Renal cortical epithelial cell (primary cell): ENCODE data around the gene ADCY10. TPM values are rescaled to one million over a fixed set of nuclear protein-coding genes. Genes with fewer than 3 reads are reported as not detected.

Source experiments
- DNase-seq: peaks from one replicate; pipeline ENCODE4 v3.0.0-alpha.2; 2011; ENCODE audit warnings: low read depth
- total RNA-seq: library from RNA; depleted of rRNA; stranded (reverse); fragments of >200 nt; gene quantifications from 2 replicates; pipeline ENCODE4 v1.2.3, GENCODE V29; 2014

The ADCY10 gene
- total RNA-seq, 1 donor from 2014 or later, result 0.25 TPM

- DNase-seq, result no peak
Observed at GRCh38 chr1:167782946-167783345, 131.0 kb downstream of the ADCY10 start.

GRCh38 chr1:167781558-167781957, 132.4 kb downstream of the ADCY10 start:
- DNase-seq, result no peak

- DNase-seq, result no peak
Observed at GRCh38 chr1:167777269-167777650, 136.7 kb downstream of the ADCY10 start.

- no peak for DNase-seq
Observed at GRCh38 chr1:167776616-167777268, 137.2 kb downstream of the ADCY10 start.

- DNase-seq, result no peak
Observed at GRCh38 chr1:167776151-167776550, 137.8 kb downstream of the ADCY10 start.

- DNase-seq, result no peak
Observed at GRCh38 chr1:167775178-167775577, 138.8 kb downstream of the ADCY10 start.

- no peak for DNase-seq
Observed at GRCh38 chr1:167774710-167775109, 139.2 kb downstream of the ADCY10 start.

GRCh38 chr1:167773516-167773915, 140.4 kb downstream of the ADCY10 start:
- DNase-seq, result no peak

- DNase-seq, result no peak
Observed at GRCh38 chr1:167772436-167772835, 141.5 kb downstream of the ADCY10 start.

- no peak for DNase-seq
Observed at GRCh38 chr1:167770127-167770526, 143.8 kb downstream of the ADCY10 start.

GRCh38 chr1:167767761-167768160, 146.2 kb downstream of the ADCY10 start:
- no peak for DNase-seq

- DNase-seq, result no peak
Observed at GRCh38 chr1:167766538-167766937, 147.4 kb downstream of the ADCY10 start.

GRCh38 chr1:167765496-167765895, 148.4 kb downstream of the ADCY10 start:
- DNase-seq, result no peak

- no peak for DNase-seq
Observed at GRCh38 chr1:167764458-167765330, 149.2 kb downstream of the ADCY10 start.

GRCh38 chr1:167763525-167764220, 150.3 kb downstream of the ADCY10 start:
- no peak for DNase-seq

- DNase-seq, result no peak
Observed at GRCh38 chr1:167762061-167762746, 151.7 kb downstream of the ADCY10 start.

- DNase-seq, result no peak
Observed at GRCh38 chr1:167761400-167761799, 152.5 kb downstream of the ADCY10 start.

Other genes starting within 250 kb of the ADCY10 start
- gene MPZL1, start 192.2 kb downstream of the ADCY10 start, total RNA-seq, result 133 and 183 TPM in 2 replicates
- gene DCAF6, start 22.5 kb upstream of the ADCY10 start, total RNA-seq, result 88.4 and 169 TPM in 2 replicates
- gene MPC2, start 22.9 kb upstream of the ADCY10 start, total RNA-seq, result 39.0 and 70.0 TPM in 2 replicates
- 10.4 and 20.0 TPM in 2 replicates for gene GPR161, start 222.8 kb upstream of the ADCY10 start, total RNA-seq